Measurements from ENCODE around the gene MSH6.

The MSH6 gene

DNA sequence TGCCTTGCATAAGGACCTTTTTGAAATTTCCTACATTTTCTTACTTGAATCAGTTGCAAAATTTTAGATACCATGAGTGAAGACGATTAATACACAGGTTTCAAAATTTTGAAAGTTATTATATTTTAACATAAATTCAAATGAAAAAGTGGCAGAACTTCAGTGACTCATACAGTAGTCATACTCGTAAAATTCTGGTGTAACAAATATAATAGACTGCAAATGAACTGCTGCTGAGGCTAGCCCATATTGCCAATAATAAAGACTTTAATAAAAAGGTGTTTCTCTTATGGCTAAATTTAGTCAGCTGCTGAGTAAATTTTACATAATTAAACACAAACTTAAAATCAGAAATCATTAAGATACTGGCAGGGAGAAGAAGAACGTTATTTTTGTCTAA lies 36.9 kb downstream of the MSH6 start:
- POLR2A ChIA-PET: no interaction called here
- CTCF ChIA-PET: no interaction called here
- TF ChIP-seq, protein P1, sequence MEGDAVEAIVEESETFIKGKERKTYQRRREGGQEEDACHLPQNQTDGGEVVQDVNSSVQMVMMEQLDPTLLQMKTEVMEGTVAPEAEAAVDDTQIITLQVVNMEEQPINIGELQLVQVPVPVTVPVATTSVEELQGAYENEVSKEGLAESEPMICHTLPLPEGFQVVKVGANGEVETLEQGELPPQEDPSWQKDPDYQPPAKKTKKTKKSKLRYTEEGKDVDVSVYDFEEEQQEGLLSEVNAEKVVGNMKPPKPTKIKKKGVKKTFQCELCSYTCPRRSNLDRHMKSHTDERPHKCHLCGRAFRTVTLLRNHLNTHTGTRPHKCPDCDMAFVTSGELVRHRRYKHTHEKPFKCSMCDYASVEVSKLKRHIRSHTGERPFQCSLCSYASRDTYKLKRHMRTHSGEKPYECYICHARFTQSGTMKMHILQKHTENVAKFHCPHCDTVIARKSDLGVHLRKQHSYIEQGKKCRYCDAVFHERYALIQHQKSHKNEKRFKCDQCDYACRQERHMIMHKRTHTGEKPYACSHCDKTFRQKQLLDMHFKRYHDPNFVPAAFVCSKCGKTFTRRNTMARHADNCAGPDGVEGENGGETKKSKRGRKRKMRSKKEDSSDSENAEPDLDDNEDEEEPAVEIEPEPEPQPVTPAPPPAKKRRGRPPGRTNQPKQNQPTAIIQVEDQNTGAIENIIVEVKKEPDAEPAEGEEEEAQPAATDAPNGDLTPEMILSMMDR (IDR thresholded peaks at IDR 0.05; ENCODE audit: control extremely low read depth, extremely low read depth, low read depth, missing control alignments): no peak
- no peak for DNase-seq (ENCODE audit: extremely low spot score)

DNA sequence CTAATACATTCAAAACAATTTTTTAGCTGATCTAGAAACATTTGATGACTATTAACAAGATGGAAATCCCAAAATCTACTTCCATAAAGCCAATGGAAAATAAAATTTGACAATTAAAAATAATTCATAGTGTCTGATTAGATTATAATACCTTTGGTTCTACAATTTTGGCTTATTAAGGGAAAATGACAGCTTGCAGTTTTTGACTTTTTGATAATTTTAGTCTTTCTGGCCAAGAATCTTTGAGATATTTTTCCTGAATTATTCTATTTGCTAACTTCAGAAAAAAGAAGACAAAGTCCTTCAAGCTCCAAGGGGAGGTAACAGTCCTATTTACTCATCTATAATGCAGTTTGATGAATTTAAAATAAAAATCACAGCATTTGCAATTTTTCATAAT lies 39.6 kb downstream of the MSH6 start:
- no peak for DNase-seq (ENCODE audit: extremely low spot score)
- CTCF ChIA-PET: interaction anchor here (0.8 to 1.2 kb wide), 5 partner anchors 11 to 55 kb away, joined by 3 to 4 read pairs (median 3); no protein-coding TSS in a partner anchor
- TF ChIP-seq, protein P1 (IDR thresholded peaks at IDR 0.05; ENCODE audit: control extremely low read depth, extremely low read depth, low read depth, missing control alignments): no peak
- POLR2A ChIA-PET: no interaction called here

DNA sequence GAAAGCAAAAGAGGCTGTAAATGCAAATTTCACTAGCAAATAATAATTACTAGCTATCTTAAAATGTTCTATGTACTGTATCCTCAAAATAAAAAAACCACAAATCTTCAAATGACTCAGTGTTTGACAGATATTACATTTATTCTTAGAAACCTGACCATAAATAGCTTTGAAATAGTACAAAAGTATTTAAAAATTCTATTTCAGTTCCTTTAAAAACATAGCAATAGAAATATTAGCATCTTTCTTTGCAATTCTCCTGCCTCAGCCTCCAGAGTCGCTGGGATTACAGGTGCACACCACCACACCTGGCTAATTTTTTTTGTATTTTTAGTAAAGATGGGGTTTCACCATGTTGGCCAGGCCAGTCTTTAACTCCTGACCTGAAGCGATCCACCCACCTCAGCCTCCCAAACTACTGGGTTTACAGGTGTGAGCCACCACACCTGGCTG lies 50.6 kb downstream of the MSH6 start:
- peak; percentile 31 for DNase-seq (ENCODE audit: extremely low spot score)
- POLR2A ChIA-PET: no interaction called here
- CTCF ChIA-PET: interaction anchor here (0.7 to 1.8 kb wide), 8 partner anchors 9 to 62 kb away, joined by 3 to 4 read pairs (median 3); no protein-coding TSS in a partner anchor

GRCh38 chr2:47838249-47838648 lies 55.3 kb downstream of the MSH6 start:
- ChIA-PET POLR2A (no interaction called here), CTCF (interaction anchor here (1.6 to 1.9 kb wide), 2 partner anchors 19 to 25 kb away, joined by 4 to 5 read pairs; no protein-coding TSS in a partner anchor)
- TF ChIP-seq, protein P1 (IDR thresholded peaks at IDR 0.05; ENCODE audit: control extremely low read depth, extremely low read depth, low read depth, missing control alignments): no peak
- no peak for DNase-seq (ENCODE audit: extremely low spot score)

More for the DNA sequence above, 50.6 kb downstream of the MSH6 start:
- TF ChIP-seq, protein P1 (IDR thresholded peaks at IDR 0.05; ENCODE audit: control extremely low read depth, extremely low read depth, low read depth, missing control alignments): no peak

DNA sequence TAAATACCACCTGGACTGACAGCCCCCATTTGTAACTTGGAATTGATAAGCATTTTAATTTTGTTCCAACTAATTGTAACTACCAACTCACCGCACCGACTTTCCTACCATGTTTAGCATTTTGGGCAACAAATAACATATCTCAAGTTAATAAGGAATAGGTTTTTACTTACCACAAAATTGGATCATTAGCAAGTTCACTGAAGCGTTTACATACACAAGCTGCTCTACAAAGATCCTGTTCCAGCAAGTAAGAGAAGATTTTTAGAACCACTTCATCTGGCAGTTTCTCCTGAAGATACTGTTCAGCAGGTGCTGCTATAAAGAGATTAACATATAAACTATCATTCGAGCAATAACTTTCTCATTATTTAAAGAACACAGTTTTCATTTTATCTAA lies 55.7 kb downstream of the MSH6 start:
- POLR2A ChIA-PET: no interaction called here
- DNase-seq (ENCODE audit: extremely low spot score): no peak
- CTCF ChIA-PET: interaction anchor here (1.6 kb wide), 1 partner anchor 25 kb away, joined by 4 read pairs; no protein-coding TSS in a partner anchor
- TF ChIP-seq, protein P1 (IDR thresholded peaks at IDR 0.05; ENCODE audit: control extremely low read depth, extremely low read depth, low read depth, missing control alignments): no peak

- CTCF ChIA-PET: interaction anchor here (0.7 to 2.5 kb wide), 9 partner anchors 9 to 60 kb away, joined by 3 to 12 read pairs (median 4); partner anchors contain the start of gene MSH6
- DNase-seq (ENCODE audit: extremely low spot score): no peak
- POLR2A ChIA-PET: no interaction called here
- TF ChIP-seq, protein P1 (IDR thresholded peaks at IDR 0.05; ENCODE audit: control extremely low read depth, extremely low read depth, low read depth, missing control alignments): no peak
Observed at GRCh38 chr2:47842846-47843245, 59.9 kb downstream of the MSH6 start.

Data from GM10248 (cell line).